GM12875 (cell line): ENCODE measurements around the gene PBRM1.

Source experiments
- H3K4me3 ChIP-seq: one replicate; pipeline ENCODE4 v1.5.1; 2011; ENCODE audit warnings: low read depth, low read length, control low read depth
- TF ChIP-seq, protein P1 (sequence below): IDR thresholded peaks from 2 replicates; pipeline ENCODE4 v1.5.1; 2011; ENCODE audit warnings: low read depth, mild to moderate bottlenecking, control low read depth, inconsistent platforms, low read length, moderate library complexity, borderline replicate concordance; ENCODE audit not compliant: insufficient read depth

The PBRM1 gene

DNA sequence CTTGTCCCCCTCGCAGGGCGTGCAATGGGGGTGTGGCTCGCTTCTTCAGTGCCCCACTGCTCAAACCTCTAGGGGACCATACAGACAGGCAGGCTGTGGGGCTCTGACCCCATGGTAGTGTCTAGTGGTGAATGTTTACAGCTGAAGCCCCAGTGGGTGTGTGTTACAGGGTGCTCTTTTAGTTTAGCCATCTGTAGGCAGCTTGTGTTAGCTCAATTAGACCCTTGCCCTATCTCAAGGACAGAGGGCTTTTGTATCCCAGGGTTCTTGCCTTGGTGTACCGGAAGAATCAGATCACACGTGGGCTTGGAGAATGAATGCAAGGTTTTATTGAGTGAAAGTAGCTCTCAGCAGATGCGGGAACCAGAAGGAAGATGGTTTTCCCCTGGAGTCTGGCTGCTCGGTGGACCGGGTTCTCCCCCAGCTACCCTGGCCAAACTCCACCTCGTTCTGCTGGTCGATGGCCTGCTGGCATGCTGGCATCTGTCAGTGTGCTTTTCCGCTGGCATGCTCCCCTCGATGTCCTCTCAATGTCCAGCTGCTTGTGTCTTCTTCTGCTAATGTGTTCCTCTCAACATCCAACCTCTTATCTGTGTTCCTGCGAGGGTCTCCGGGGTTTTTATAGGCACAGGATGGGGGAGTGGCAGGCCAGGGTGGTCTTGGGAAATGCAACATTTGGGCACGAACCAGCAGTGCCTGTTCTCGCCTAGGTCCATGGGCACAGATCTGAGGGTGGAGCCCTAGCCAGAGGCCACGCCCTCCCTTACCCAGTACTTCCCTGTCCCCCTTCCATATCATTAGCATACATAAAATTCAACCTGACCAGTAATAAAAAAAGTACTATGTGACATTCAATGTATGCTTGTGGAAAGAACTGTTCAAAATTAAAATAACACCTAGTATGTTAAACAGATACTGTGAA lies 26.8 kb upstream of the PBRM1 start:
- TF ChIP-seq, protein P1, sequence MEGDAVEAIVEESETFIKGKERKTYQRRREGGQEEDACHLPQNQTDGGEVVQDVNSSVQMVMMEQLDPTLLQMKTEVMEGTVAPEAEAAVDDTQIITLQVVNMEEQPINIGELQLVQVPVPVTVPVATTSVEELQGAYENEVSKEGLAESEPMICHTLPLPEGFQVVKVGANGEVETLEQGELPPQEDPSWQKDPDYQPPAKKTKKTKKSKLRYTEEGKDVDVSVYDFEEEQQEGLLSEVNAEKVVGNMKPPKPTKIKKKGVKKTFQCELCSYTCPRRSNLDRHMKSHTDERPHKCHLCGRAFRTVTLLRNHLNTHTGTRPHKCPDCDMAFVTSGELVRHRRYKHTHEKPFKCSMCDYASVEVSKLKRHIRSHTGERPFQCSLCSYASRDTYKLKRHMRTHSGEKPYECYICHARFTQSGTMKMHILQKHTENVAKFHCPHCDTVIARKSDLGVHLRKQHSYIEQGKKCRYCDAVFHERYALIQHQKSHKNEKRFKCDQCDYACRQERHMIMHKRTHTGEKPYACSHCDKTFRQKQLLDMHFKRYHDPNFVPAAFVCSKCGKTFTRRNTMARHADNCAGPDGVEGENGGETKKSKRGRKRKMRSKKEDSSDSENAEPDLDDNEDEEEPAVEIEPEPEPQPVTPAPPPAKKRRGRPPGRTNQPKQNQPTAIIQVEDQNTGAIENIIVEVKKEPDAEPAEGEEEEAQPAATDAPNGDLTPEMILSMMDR = no peak
- no peak overlapping the region for H3K4me3 ChIP-seq

GRCh38 chr3:52710512-52710911 lies 24.8 kb upstream of the PBRM1 start:
- H3K4me3 ChIP-seq = no peak overlapping the region
- TF ChIP-seq, protein P1 = no peak

DNA sequence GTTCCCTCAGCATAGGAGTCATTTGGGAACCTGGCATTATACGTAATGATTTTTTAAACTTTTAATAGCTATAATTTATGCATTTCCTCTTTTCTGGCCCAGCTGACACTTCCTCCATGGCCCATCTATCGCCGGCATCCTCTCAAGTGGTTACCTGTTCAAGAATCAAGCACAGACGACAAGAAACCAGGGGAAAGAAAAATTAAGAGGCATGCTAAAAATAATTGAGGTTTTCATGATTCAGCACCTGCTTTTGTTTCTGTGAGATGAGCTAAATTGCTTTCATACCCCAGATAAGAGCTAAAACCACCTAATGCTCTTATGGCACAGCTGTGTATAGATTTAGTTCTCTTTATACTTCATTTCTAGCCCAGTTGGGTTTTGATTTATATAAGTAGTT lies 21.9 kb upstream of the PBRM1 start:
- peak overlapping the region; percentile 99 for H3K4me3 ChIP-seq
- TF ChIP-seq, protein P1 = no peak

- H3K4me3 ChIP-seq = peak within 1 kb of the TSS; percentile 99
- TF ChIP-seq, protein P1 = no peak
Measured at GRCh38 chr3:52705688-52706686, 20.3 kb upstream of the PBRM1 start, which contains the start of the genes GLT8D1 and SPCS1. Gene GLT8D1 (minus strand): TSS chr3:52705791. CDS start chr3:52700460, 5,331 bp downstream. Gene SPCS1 (plus strand): TSS chr3:52706106. CDS start chr3:52706247, 141 bp downstream.

GRCh38 chr3:52705438-52705687 lies 19.6 kb upstream of the PBRM1 start:
- TF ChIP-seq, protein P1 = no peak
- peak overlapping the region; percentile 99 for H3K4me3 ChIP-seq

- H3K4me3 ChIP-seq = peak overlapping the region; percentile 99
- TF ChIP-seq, protein P1 = no peak
Measured at GRCh38 chr3:52704611-52705437, 19.1 kb upstream of the PBRM1 start.
